ENCODE measurements around the gene MRPL21.

The MRPL21 gene

GRCh38 chr11:68941324-68942094, 37.9 kb upstream of the MRPL21 start:
- Histone ChIP-seq H3K4me1 (ENCODE audit: control insufficient read depth in 2 of 2, insufficient read depth in 2 of 2, low read length in 2 of 2) (peaks cover 3 to 4% of the 10 kb centered on the region in 2 donors), H3K36me3 (ENCODE audit: control insufficient read depth in 2 of 2, insufficient read depth in 2 of 2, low read length in 2 of 2) (peaks cover 29 to 33% of the 10 kb centered on the region in 2 donors), H3K9ac (ENCODE audit: low read depth in 1 of 2, low read length in 2 of 2) (no peak overlapping the region), H3K27me3 (ENCODE audit: control insufficient read depth in 2 of 2, insufficient read depth in 2 of 2, low read length in 2 of 2) (no peaks in the 10 kb centered on the region), H3K9me3 (ENCODE audit: control insufficient read depth in 2 of 2, low read length in 2 of 2) (no peaks in the 10 kb centered on the region), H3K4me3 (ENCODE audit: low read length in 2 of 2) (no peak overlapping the region), H3K27ac (ENCODE audit: low read depth in 2 of 2, low read length in 2 of 2) (peak overlapping the region in 1 of 2 donors; percentile 71)

- Histone ChIP-seq H3K27ac (ENCODE audit: low read depth in 2 of 2, low read length in 2 of 2) (no peak overlapping the region), H3K36me3 (ENCODE audit: control insufficient read depth in 2 of 2, insufficient read depth in 2 of 2, low read length in 2 of 2) (peaks cover 36 to 37% of the 10 kb centered on the region in 2 donors), H3K27me3 (ENCODE audit: control insufficient read depth in 2 of 2, insufficient read depth in 2 of 2, low read length in 2 of 2) (no peaks in the 10 kb centered on the region), H3K9ac (ENCODE audit: low read depth in 1 of 2, low read length in 2 of 2) (no peak overlapping the region), H3K4me1 (ENCODE audit: control insufficient read depth in 2 of 2, insufficient read depth in 2 of 2, low read length in 2 of 2) (peaks cover 2 to 4% of the 10 kb centered on the region in 2 donors), H3K9me3 (ENCODE audit: control insufficient read depth in 2 of 2, low read length in 2 of 2) (no peaks in the 10 kb centered on the region), H3K4me3 (ENCODE audit: low read length in 2 of 2) (no peak overlapping the region)
These were observed 37.2 kb upstream of the MRPL21 start for GRCh38 chr11:68940651-68941323.

- Histone ChIP-seq H3K9ac (ENCODE audit: low read depth in 1 of 2, low read length in 2 of 2) (no peak overlapping the region), H3K27ac (ENCODE audit: low read depth in 2 of 2, low read length in 2 of 2) (no peak overlapping the region), H3K4me1 (ENCODE audit: control insufficient read depth in 2 of 2, insufficient read depth in 2 of 2, low read length in 2 of 2) (peaks cover 2 to 4% of the 10 kb centered on the region in 2 donors), H3K27me3 (ENCODE audit: control insufficient read depth in 2 of 2, insufficient read depth in 2 of 2, low read length in 2 of 2) (no peaks in the 10 kb centered on the region), H3K4me3 (ENCODE audit: low read length in 2 of 2) (no peak overlapping the region), H3K36me3 (ENCODE audit: control insufficient read depth in 2 of 2, insufficient read depth in 2 of 2, low read length in 2 of 2) (peaks cover 41 to 45% of the 10 kb centered on the region in 2 donors), H3K9me3 (ENCODE audit: control insufficient read depth in 2 of 2, low read length in 2 of 2) (no peaks in the 10 kb centered on the region)
These were observed 36.2 kb upstream of the MRPL21 start for GRCh38 chr11:68939583-68940555.

GRCh38 chr11:68938816-68939582, 35.4 kb upstream of the MRPL21 start:
- Histone ChIP-seq H3K9ac (ENCODE audit: low read depth in 1 of 2, low read length in 2 of 2) (no peak overlapping the region), H3K27ac (ENCODE audit: low read depth in 2 of 2, low read length in 2 of 2) (no peak overlapping the region), H3K36me3 (ENCODE audit: control insufficient read depth in 2 of 2, insufficient read depth in 2 of 2, low read length in 2 of 2) (peaks cover 44 to 52% of the 10 kb centered on the region in 2 donors), H3K27me3 (ENCODE audit: control insufficient read depth in 2 of 2, insufficient read depth in 2 of 2, low read length in 2 of 2) (no peaks in the 10 kb centered on the region), H3K4me3 (ENCODE audit: low read length in 2 of 2) (no peak overlapping the region), H3K4me1 (ENCODE audit: control insufficient read depth in 2 of 2, insufficient read depth in 2 of 2, low read length in 2 of 2) (peaks cover 2 to 4% of the 10 kb centered on the region in 2 donors), H3K9me3 (ENCODE audit: control insufficient read depth in 2 of 2, low read length in 2 of 2) (no peaks in the 10 kb centered on the region)

GRCh38 chr11:68938088-68938487, 34.5 kb upstream of the MRPL21 start:
- H3K9ac ChIP-seq (ENCODE audit: low read depth in 1 of 2, low read length in 2 of 2) = no peak overlapping the region
- peaks cover 48 to 54% of the 10 kb centered on the region in 2 donors for H3K36me3 ChIP-seq (ENCODE audit: control insufficient read depth in 2 of 2, insufficient read depth in 2 of 2, low read length in 2 of 2)

GRCh38 chr11:68936676-68937620, 33.3 kb upstream of the MRPL21 start:
- Histone ChIP-seq H3K9me3 (ENCODE audit: control insufficient read depth in 2 of 2, low read length in 2 of 2) (no peaks in the 10 kb centered on the region), H3K27me3 (ENCODE audit: control insufficient read depth in 2 of 2, insufficient read depth in 2 of 2, low read length in 2 of 2) (no peaks in the 10 kb centered on the region), H3K9ac (ENCODE audit: low read depth in 1 of 2, low read length in 2 of 2) (no peak overlapping the region), H3K36me3 (ENCODE audit: control insufficient read depth in 2 of 2, insufficient read depth in 2 of 2, low read length in 2 of 2) (peaks cover 49 to 54% of the 10 kb centered on the region in 2 donors), H3K4me1 (ENCODE audit: control insufficient read depth in 2 of 2, insufficient read depth in 2 of 2, low read length in 2 of 2) (no peaks in the 10 kb centered on the region), H3K4me3 (ENCODE audit: low read length in 2 of 2) (no peak overlapping the region), H3K27ac (ENCODE audit: low read depth in 2 of 2, low read length in 2 of 2) (peak overlapping the region in 1 of 2 donors; percentile 16)

More at GRCh38 chr11:68938088-68938487, 34.5 kb upstream of the MRPL21 start:
- Histone ChIP-seq H3K4me1 (ENCODE audit: control insufficient read depth in 2 of 2, insufficient read depth in 2 of 2, low read length in 2 of 2) (peaks cover under 1 to 2% of the 10 kb centered on the region in 2 donors), H3K27ac (ENCODE audit: low read depth in 2 of 2, low read length in 2 of 2) (no peak overlapping the region), H3K9me3 (ENCODE audit: control insufficient read depth in 2 of 2, low read length in 2 of 2) (no peaks in the 10 kb centered on the region), H3K4me3 (ENCODE audit: low read length in 2 of 2) (no peak overlapping the region), H3K27me3 (ENCODE audit: control insufficient read depth in 2 of 2, insufficient read depth in 2 of 2, low read length in 2 of 2) (no peaks in the 10 kb centered on the region)

GRCh38 chr11:68936358-68936636, 32.7 kb upstream of the MRPL21 start:
- Histone ChIP-seq H3K9me3 (ENCODE audit: control insufficient read depth in 2 of 2, low read length in 2 of 2) (no peaks in the 10 kb centered on the region), H3K36me3 (ENCODE audit: control insufficient read depth in 2 of 2, insufficient read depth in 2 of 2, low read length in 2 of 2) (peaks cover 49 to 54% of the 10 kb centered on the region in 2 donors), H3K27ac (ENCODE audit: low read depth in 2 of 2, low read length in 2 of 2) (peak overlapping the region in 1 of 2 donors; percentile 16), H3K4me1 (ENCODE audit: control insufficient read depth in 2 of 2, insufficient read depth in 2 of 2, low read length in 2 of 2) (no peaks in the 10 kb centered on the region), H3K4me3 (ENCODE audit: low read length in 2 of 2) (no peak overlapping the region), H3K27me3 (ENCODE audit: control insufficient read depth in 2 of 2, insufficient read depth in 2 of 2, low read length in 2 of 2) (no peaks in the 10 kb centered on the region), H3K9ac (ENCODE audit: low read depth in 1 of 2, low read length in 2 of 2) (no peak overlapping the region)

GRCh38 chr11:68935516-68936357, 32.1 kb upstream of the MRPL21 start:
- H3K36me3 ChIP-seq (ENCODE audit: control insufficient read depth in 2 of 2, insufficient read depth in 2 of 2, low read length in 2 of 2) = peaks cover 53 to 54% of the 10 kb centered on the region in 2 donors

More at GRCh38 chr11:68935516-68936357, 32.1 kb upstream of the MRPL21 start:
- no peaks in the 10 kb centered on the region for H3K4me1 ChIP-seq (ENCODE audit: control insufficient read depth in 2 of 2, insufficient read depth in 2 of 2, low read length in 2 of 2)
- H3K27ac ChIP-seq (ENCODE audit: low read depth in 2 of 2, low read length in 2 of 2) = peak overlapping the region in 1 of 2 donors; percentile 16
- H3K9ac ChIP-seq (ENCODE audit: low read depth in 1 of 2, low read length in 2 of 2) = no peak overlapping the region
- no peaks in the 10 kb centered on the region for H3K27me3 ChIP-seq (ENCODE audit: control insufficient read depth in 2 of 2, insufficient read depth in 2 of 2, low read length in 2 of 2)
- H3K9me3 ChIP-seq (ENCODE audit: control insufficient read depth in 2 of 2, low read length in 2 of 2) = no peaks in the 10 kb centered on the region
- H3K4me3 ChIP-seq (ENCODE audit: low read length in 2 of 2) = no peak overlapping the region
